ENCODE measurements around the gene TXLNB.

- TF ChIP-seq, protein P1, sequence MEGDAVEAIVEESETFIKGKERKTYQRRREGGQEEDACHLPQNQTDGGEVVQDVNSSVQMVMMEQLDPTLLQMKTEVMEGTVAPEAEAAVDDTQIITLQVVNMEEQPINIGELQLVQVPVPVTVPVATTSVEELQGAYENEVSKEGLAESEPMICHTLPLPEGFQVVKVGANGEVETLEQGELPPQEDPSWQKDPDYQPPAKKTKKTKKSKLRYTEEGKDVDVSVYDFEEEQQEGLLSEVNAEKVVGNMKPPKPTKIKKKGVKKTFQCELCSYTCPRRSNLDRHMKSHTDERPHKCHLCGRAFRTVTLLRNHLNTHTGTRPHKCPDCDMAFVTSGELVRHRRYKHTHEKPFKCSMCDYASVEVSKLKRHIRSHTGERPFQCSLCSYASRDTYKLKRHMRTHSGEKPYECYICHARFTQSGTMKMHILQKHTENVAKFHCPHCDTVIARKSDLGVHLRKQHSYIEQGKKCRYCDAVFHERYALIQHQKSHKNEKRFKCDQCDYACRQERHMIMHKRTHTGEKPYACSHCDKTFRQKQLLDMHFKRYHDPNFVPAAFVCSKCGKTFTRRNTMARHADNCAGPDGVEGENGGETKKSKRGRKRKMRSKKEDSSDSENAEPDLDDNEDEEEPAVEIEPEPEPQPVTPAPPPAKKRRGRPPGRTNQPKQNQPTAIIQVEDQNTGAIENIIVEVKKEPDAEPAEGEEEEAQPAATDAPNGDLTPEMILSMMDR (IDR thresholded peaks at IDR 0.05 in 8 of 11, conservative IDR thresholded peaks at IDR 0.05 in 3 of 11), result no peak
- no peak for TF ChIP-seq POLR2AphosphoS5 (IDR thresholded peaks at IDR 0.05)
Observed at GRCh38 chr6:139275279-139276055, 16.3 kb downstream of the TXLNB start.

Measured in spleen (tissue), 7 donors.